SK-N-SH (cell line): ENCODE measurements around the gene COL5A1.

Source experiments
- CHD2 ChIP-seq: fragments of 150-350 bp; IDR thresholded peaks from 2 replicates; pipeline ENCODE4 v1.6.1; 2018; ENCODE audit warnings: low read length; ENCODE audit not compliant: partially characterized antibody
- EP300 ChIP-seq, 2 experiments: IDR thresholded peaks; 2 replicates each; pipeline versions ENCODE4 v1.4.0 to v1.6.1; 2012; ENCODE audit warnings: borderline replicate concordance in 1 of 2, low read depth in 1 of 2, low read length in 1 of 2
- EZH2phosphoT487 ChIP-seq: fragments of 200-600 bp; sonication (generic); IDR thresholded peaks from 2 replicates; pipeline ENCODE4 v1.6.1; 2017; ENCODE audit warnings: low read depth, mixed run types, mild to moderate bottlenecking, antibody characterized with exemption, moderate library complexity, borderline replicate concordance
- GABPA ChIP-seq: IDR thresholded peaks from 2 replicates; pipeline ENCODE4 v1.4.0; 2012; ENCODE audit warnings: low read depth, mild to moderate bottlenecking
- JUND ChIP-seq: IDR thresholded peaks from 2 replicates; pipeline ENCODE4 v1.4.0; 2012
- MXI1 ChIP-seq: IDR thresholded peaks from 2 replicates; pipeline ENCODE4 v1.6.1; 2012; ENCODE audit warnings: mild to moderate bottlenecking, low read depth, low read length, improper control_type of control experiment
- POLR2AphosphoS5 ChIP-seq: IDR thresholded peaks from 2 replicates; pipeline ENCODE4 v1.6.1; 2012; ENCODE audit warnings: low read depth, low read length
- RCOR1 ChIP-seq: fragments of 150-350 bp; IDR thresholded peaks from 2 replicates; pipeline ENCODE4 v1.6.1; 2017; ENCODE audit warnings: antibody characterized with exemption, low read length
- YY1 ChIP-seq: IDR thresholded peaks from 2 replicates; pipeline ENCODE4 v1.4.0; 2012; ENCODE audit warnings: low read depth, mild to moderate bottlenecking
- TF ChIP-seq, protein P1 (sequence below): IDR thresholded peaks from 2 replicates; pipeline ENCODE4 v1.4.0; 2012; ENCODE audit warnings: low read depth, borderline replicate concordance
- TF ChIP-seq, protein P2 (sequence below): IDR thresholded peaks from 2 replicates; pipeline ENCODE4 v1.4.0; 2012; ENCODE audit warnings: low read depth
- TF ChIP-seq, protein P3 (sequence below): fragments of 200-600 bp; sonication (generic); IDR thresholded peaks from 2 replicates; pipeline ENCODE4 v1.6.1; 2017; ENCODE audit warnings: antibody characterized with exemption, mild to moderate bottlenecking, moderate library complexity
- TF ChIP-seq, protein P4 (sequence below): fragments of 150-350 bp; IDR thresholded peaks from 2 replicates; pipeline ENCODE4 v1.6.1; 2017; ENCODE audit warnings: antibody characterized with exemption, low read length, low read depth, borderline replicate concordance
- TF ChIP-seq, protein P5 (sequence below): IDR thresholded peaks from 2 replicates; pipeline ENCODE4 v1.6.1; 2012; ENCODE audit warnings: mild to moderate bottlenecking, low read depth, low read length, moderate library complexity

DNA sequence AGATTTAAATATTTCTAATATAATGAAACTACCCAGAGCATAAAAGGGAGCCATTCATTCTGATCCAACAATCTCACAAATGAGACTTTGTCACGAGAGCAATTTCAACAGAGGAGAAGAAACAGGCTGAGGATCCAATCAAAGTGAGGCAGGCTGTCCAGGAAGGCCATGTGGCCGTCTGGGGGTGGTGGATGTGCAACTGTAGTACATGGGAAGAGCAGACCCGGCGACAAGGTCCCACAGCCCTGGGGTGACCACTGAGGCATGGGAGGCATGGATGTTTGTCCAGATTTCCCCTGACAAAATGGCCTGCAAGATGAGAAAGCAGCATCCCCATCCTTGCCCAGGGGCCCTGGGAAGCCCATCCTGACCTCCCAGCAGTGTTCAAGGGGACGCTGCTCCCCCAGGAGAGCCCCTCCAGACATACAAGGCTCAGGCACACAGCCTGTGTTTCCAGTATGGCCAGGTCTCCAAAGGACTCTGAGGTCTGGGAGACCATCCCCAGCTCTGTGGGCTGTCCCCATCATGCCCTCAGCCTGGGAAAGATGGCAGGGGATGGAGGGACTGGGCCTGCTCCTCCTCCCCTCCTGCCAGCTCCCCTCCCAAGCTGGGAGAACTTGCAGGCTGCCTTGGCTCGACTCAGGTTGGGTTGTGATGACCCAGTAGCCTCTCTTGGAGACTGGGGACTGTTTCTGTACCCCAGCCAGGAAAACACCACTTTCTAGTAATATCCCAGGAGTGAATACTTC, 211.5 kb downstream of the COL5A1 start:
- TF ChIP-seq YY1 (no peak), GABPA (no peak), EZH2phosphoT487 (no peak), RCOR1 (no peak), JUND (no peak), POLR2AphosphoS5 (no peak), MXI1 (no peak), EP300 (IDR thresholded peaks at IDR 0.05; ENCODE audit: borderline replicate concordance in 1 of 2, low read depth in 1 of 2, low read length in 1 of 2) (no peak), CHD2 (no peak)
- TF ChIP-seq, protein P1, sequence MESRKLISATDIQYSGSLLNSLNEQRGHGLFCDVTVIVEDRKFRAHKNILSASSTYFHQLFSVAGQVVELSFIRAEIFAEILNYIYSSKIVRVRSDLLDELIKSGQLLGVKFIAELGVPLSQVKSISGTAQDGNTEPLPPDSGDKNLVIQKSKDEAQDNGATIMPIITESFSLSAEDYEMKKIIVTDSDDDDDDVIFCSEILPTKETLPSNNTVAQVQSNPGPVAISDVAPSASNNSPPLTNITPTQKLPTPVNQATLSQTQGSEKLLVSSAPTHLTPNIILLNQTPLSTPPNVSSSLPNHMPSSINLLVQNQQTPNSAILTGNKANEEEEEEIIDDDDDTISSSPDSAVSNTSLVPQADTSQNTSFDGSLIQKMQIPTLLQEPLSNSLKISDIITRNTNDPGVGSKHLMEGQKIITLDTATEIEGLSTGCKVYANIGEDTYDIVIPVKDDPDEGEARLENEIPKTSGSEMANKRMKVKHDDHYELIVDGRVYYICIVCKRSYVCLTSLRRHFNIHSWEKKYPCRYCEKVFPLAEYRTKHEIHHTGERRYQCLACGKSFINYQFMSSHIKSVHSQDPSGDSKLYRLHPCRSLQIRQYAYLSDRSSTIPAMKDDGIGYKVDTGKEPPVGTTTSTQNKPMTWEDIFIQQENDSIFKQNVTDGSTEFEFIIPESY: no peak
- TF ChIP-seq, protein P2, sequence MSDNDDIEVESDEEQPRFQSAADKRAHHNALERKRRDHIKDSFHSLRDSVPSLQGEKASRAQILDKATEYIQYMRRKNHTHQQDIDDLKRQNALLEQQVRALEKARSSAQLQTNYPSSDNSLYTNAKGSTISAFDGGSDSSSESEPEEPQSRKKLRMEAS: no peak
- TF ChIP-seq, protein P3, sequence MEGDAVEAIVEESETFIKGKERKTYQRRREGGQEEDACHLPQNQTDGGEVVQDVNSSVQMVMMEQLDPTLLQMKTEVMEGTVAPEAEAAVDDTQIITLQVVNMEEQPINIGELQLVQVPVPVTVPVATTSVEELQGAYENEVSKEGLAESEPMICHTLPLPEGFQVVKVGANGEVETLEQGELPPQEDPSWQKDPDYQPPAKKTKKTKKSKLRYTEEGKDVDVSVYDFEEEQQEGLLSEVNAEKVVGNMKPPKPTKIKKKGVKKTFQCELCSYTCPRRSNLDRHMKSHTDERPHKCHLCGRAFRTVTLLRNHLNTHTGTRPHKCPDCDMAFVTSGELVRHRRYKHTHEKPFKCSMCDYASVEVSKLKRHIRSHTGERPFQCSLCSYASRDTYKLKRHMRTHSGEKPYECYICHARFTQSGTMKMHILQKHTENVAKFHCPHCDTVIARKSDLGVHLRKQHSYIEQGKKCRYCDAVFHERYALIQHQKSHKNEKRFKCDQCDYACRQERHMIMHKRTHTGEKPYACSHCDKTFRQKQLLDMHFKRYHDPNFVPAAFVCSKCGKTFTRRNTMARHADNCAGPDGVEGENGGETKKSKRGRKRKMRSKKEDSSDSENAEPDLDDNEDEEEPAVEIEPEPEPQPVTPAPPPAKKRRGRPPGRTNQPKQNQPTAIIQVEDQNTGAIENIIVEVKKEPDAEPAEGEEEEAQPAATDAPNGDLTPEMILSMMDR: no peak
- TF ChIP-seq, protein P4, sequence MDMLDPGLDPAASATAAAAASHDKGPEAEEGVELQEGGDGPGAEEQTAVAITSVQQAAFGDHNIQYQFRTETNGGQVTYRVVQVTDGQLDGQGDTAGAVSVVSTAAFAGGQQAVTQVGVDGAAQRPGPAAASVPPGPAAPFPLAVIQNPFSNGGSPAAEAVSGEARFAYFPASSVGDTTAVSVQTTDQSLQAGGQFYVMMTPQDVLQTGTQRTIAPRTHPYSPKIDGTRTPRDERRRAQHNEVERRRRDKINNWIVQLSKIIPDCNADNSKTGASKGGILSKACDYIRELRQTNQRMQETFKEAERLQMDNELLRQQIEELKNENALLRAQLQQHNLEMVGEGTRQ: no peak
- TF ChIP-seq, protein P5, sequence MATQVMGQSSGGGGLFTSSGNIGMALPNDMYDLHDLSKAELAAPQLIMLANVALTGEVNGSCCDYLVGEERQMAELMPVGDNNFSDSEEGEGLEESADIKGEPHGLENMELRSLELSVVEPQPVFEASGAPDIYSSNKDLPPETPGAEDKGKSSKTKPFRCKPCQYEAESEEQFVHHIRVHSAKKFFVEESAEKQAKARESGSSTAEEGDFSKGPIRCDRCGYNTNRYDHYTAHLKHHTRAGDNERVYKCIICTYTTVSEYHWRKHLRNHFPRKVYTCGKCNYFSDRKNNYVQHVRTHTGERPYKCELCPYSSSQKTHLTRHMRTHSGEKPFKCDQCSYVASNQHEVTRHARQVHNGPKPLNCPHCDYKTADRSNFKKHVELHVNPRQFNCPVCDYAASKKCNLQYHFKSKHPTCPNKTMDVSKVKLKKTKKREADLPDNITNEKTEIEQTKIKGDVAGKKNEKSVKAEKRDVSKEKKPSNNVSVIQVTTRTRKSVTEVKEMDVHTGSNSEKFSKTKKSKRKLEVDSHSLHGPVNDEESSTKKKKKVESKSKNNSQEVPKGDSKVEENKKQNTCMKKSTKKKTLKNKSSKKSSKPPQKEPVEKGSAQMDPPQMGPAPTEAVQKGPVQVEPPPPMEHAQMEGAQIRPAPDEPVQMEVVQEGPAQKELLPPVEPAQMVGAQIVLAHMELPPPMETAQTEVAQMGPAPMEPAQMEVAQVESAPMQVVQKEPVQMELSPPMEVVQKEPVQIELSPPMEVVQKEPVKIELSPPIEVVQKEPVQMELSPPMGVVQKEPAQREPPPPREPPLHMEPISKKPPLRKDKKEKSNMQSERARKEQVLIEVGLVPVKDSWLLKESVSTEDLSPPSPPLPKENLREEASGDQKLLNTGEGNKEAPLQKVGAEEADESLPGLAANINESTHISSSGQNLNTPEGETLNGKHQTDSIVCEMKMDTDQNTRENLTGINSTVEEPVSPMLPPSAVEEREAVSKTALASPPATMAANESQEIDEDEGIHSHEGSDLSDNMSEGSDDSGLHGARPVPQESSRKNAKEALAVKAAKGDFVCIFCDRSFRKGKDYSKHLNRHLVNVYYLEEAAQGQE: no peak
